Heart right ventricle (tissue), 16 donors: ENCODE results near the gene CDKL1. TPM values are rescaled to one million over a fixed set of nuclear protein-coding genes. Genes with fewer than 3 reads are reported as not detected.
A peak's percentile ranks its signal among the peaks of the same experiment; 100 is the strongest.

Experiments
- ATAC-seq, 8 donors: fragments of 200-7000 bp; cut with Tn5 transposase; one replicate each; pipeline ENCODE4 v1.9.1; 2020; ENCODE audit warnings: mild to moderate bottlenecking in 8 of 8, moderate library complexity in 8 of 8, moderate number of reproducible peaks in 1 of 8
- DNase-seq, 2 donors: peaks; one replicate each; pipeline ENCODE4 v3.0.0-alpha.2; 2020
- H3K27ac ChIP-seq, 10 donors: fragments of 200-600 bp; sonication (generic) in 2 of 10; one replicate each; pipeline versions ENCODE4 v1.5.0 to v1.8.0; 2020 to 2022; ENCODE audit warnings: mild to moderate bottlenecking in 3 of 10
- H3K27me3 ChIP-seq, 7 donors: fragments of 200-600 bp; one replicate each; pipeline ENCODE4 v1.8.0; 2021 to 2022; ENCODE audit warnings: mild to moderate bottlenecking in 2 of 7
- H3K36me3 ChIP-seq, 9 donors: fragments of 200-600 bp; sonication (generic) in 1 of 9; one replicate each; pipeline versions ENCODE4 v1.5.0 to v1.8.0; 2020 to 2022; ENCODE audit warnings: mild to moderate bottlenecking in 2 of 9
- H3K4me1 ChIP-seq, 9 donors: fragments of 200-600 bp; sonication (generic) in 1 of 9; one replicate each; pipeline versions ENCODE4 v1.5.0 to v1.8.0; 2020 to 2022; ENCODE audit warnings: mild to moderate bottlenecking in 4 of 9
- H3K4me3 ChIP-seq, 10 donors: fragments of 200-600 bp; sonication (generic) in 2 of 10; one replicate each; pipeline versions ENCODE4 v1.5.0 to v1.8.0; 2020 to 2022; ENCODE audit warnings: mild to moderate bottlenecking in 7 of 10, moderate library complexity in 2 of 10
- H3K9me3 ChIP-seq, 11 donors: fragments of 200-600 bp in 10 of 11; sonication (generic) in 2 of 11; one replicate each; pipeline versions ENCODE4 v1.5.0 to v1.8.0; 2013 to 2022; ENCODE audit warnings: mild to moderate bottlenecking in 2 of 11, control low read depth in 1 of 11, moderate library complexity in 1 of 11
- WGBS, 2 donors: extraction: QIAGEN DNeasy Blood & Tissue Kit; methylation state at CpG; one replicate each; pipeline ENCODE4 v1.1.7; 2013; ENCODE audit warnings: inconsistent platforms in 1 of 2; 5-methylcytosine and 5-hydroxymethylcytosine counted together
- intact Hi-C, 10 donors: fragments of 100-400 bp; cut with DNase I; formaldehyde crosslinking; loops; one replicate each; pipeline versions ENCODE4 v1.11.1 to v1.14.2; 2022
- polyA plus RNA-seq, 2 donors: library from polyadenylated mRNA; stranded (reverse); fragments of 200-250 nt; gene quantifications; one replicate each; pipeline ENCODE4 v1.2.3, GENCODE V29; 2013
- total RNA-seq, 10 donors: library from RNA; stranded (reverse); fragmentation: NEBNext Ultra II Directional in 3 of 10; extraction: Animal tissue kit (Norgen Biotek cat#: 25700) in 3 of 10; gene quantifications; one replicate each; pipeline versions ENCODE4 v1.2.1 to v1.2.4, GENCODE V29; 2021 to 2023
- TF ChIP-seq, protein P1 (sequence below), 9 donors: fragments of 200-600 bp; sonication (generic) in 2 of 9; IDR thresholded peaks; one replicate each; pipeline versions ENCODE4 v1.5.0 to v1.8.0; 2021 to 2022; ENCODE audit warnings: antibody characterized with exemption in 9 of 9, mild to moderate bottlenecking in 5 of 9, moderate library complexity in 1 of 9
- donor health status: Arrhythmogenic right ventricular cardiomyopathy.
- donor health status: ischemic (EF 13 %, LVEDD 7.1; RV severe dilation, severe dysfunction).
- donor health status: healthy with polysubstance abuse.
- donor health status: DM: no; HTN: yes; CAD: no.
- donor health status: DM: no; HTN: no; CAD: no.
- donor health status: ischemic (EF 25% LVEDD 6.9; RV normal size, moderate dysfunction).
- donor health status: ischemic (EF 25% LVEDD 5.7; RV mildly dilated, moderate dysfunction).
- donor health status: healthy.
- donor health status: DM: yes; HTN: yes; CAD: no.
- donor health status: Ischemic cardiomyopathy.
- donor health status: ischemic (EF 35%, LVEDD 5.7; RV mildly dilated, moderate dysfunction).
- donor health status: nonischemic (EF 11% LVEDD 7.7; RV severe dilation, severe dysfunction).
- donor health status: DM: yes; HTN: yes; CAD: no.
- donor health status: PGD.
- donor health status: ischemic (EF 29% LVEDD 5.4; RV normal size, mild dysfunction).
- donor health status: nonischemic (EF 23%, LVEDD 6.1; RV moderate dilation, normal function).

CDKL1 gene
- total and polyA plus RNA-seq, 12 donors: 0.71 to 6.0 (median 2.1) TPM

DNA sequence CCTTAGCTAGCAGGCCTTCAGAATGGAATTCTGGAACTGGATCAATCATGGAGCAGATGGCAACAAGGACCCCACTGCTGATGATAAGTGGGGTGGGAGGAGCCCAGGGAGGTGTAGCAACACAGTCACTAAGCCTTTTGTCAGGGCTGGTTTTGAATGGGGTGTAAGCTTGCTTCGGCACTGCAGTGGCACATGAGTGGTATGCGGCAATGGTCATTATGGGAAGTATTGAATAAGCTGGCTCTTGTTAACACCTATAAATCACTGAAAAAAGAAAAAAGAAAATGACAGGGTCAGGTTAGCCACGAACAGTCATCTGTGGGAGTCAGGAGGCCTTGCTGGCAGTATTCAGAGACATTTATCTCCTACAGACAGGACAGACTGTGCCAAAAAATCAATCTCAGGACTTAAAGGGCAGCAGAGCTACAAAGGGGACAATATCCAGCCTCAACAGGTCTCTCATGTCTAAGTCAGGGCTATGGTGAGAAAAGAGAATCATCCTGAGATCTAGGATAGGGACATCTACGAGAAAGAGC, 19.1 kb downstream of the CDKL1 start:
- intact Hi-C loops: no loop called here

DNA sequence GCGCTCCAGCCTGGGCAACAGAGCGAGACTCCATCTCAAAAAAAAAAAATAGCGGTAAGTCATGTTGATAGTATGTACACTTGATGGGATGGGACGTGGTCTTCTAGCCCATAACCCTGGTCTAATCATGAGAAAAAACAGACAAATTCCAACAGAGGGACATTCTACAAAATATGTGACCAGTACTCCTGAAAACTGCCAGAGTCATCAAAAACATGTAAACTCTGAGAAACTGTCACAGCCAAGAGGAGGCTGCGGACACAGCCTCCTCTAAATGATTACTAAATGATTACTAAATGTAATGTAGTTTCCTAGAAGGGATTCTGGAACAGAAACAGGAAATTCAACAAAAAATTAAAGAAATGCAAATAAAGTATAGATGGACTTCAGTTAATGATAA, 20.9 kb downstream of the CDKL1 start:
- no peaks in the 10 kb centered on the region for H3K36me3 ChIP-seq
- no peak for DNase-seq
- WGBS, 2 donors: 85 to 95% methylated on average over 5 of the region's 5 CpGs
- peaks cover 0 to 6% (median 0%) of the 10 kb centered on the region in 9 donors for H3K4me1 ChIP-seq
- TF ChIP-seq, protein P1, sequence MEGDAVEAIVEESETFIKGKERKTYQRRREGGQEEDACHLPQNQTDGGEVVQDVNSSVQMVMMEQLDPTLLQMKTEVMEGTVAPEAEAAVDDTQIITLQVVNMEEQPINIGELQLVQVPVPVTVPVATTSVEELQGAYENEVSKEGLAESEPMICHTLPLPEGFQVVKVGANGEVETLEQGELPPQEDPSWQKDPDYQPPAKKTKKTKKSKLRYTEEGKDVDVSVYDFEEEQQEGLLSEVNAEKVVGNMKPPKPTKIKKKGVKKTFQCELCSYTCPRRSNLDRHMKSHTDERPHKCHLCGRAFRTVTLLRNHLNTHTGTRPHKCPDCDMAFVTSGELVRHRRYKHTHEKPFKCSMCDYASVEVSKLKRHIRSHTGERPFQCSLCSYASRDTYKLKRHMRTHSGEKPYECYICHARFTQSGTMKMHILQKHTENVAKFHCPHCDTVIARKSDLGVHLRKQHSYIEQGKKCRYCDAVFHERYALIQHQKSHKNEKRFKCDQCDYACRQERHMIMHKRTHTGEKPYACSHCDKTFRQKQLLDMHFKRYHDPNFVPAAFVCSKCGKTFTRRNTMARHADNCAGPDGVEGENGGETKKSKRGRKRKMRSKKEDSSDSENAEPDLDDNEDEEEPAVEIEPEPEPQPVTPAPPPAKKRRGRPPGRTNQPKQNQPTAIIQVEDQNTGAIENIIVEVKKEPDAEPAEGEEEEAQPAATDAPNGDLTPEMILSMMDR (IDR thresholded peaks at IDR 0.05): no peak
- H3K27ac ChIP-seq: no peak overlapping the region
- no peak for ATAC-seq
- intact Hi-C loops: no loop called here
- no peak overlapping the region for H3K4me3 ChIP-seq
- H3K9me3 ChIP-seq: no peaks in the 10 kb centered on the region
- no peaks in the 10 kb centered on the region for H3K27me3 ChIP-seq

More for the DNA sequence above, 19.1 kb downstream of the CDKL1 start:
- DNase-seq (no peak), ATAC-seq (peak in 1 of 8 donors; percentile 44)
- 73 to 78% methylated on average over 4 of the region's 4 CpGs for whole genome bisulfite sequencing, 2 donors
- H3K27ac ChIP-seq: no peak overlapping the region
- peaks cover 0 to 6% (median 0%) of the 10 kb centered on the region in 9 donors for H3K4me1 ChIP-seq
- TF ChIP-seq, protein P1 (IDR thresholded peaks at IDR 0.05): no peak
- no peaks in the 10 kb centered on the region for H3K9me3 ChIP-seq
- no peak overlapping the region for H3K4me3 ChIP-seq
- no peaks in the 10 kb centered on the region for H3K27me3 ChIP-seq
- H3K36me3 ChIP-seq: no peaks in the 10 kb centered on the region

DNA sequence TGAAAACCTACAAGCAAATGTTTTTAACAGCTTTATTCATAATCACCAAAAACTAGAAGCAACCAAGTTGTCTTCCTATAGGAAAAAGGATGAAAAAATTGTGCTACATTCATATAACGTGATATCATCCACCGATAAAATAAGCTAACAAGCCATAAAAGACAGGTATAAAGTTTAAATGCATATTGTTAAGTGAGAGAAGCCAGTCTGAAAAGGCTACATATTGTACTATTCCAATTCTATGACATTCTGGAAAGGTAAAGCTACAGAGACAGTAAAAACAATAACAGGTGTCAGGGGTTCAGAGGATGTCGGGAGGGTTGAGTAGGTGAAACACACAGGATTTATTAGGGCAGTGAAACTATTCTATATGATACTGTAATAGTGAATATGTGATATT, 22.7 kb downstream of the CDKL1 start:
- ATAC-seq (no peak), DNase-seq (no peak)
- WGBS, 2 donors: 83 to 99% methylated on average over 3 of the region's 3 CpGs
- H3K4me1 ChIP-seq: peaks cover 0 to 6% (median 0%) of the 10 kb centered on the region in 9 donors
- no peaks in the 10 kb centered on the region for H3K36me3 ChIP-seq
- H3K4me3 ChIP-seq: no peak overlapping the region
- intact Hi-C loops: no loop called here
- TF ChIP-seq, protein P1 (IDR thresholded peaks at IDR 0.05): no peak
- no peak overlapping the region for H3K27ac ChIP-seq
- H3K9me3 ChIP-seq: no peaks in the 10 kb centered on the region
- H3K27me3 ChIP-seq: no peaks in the 10 kb centered on the region

DNA sequence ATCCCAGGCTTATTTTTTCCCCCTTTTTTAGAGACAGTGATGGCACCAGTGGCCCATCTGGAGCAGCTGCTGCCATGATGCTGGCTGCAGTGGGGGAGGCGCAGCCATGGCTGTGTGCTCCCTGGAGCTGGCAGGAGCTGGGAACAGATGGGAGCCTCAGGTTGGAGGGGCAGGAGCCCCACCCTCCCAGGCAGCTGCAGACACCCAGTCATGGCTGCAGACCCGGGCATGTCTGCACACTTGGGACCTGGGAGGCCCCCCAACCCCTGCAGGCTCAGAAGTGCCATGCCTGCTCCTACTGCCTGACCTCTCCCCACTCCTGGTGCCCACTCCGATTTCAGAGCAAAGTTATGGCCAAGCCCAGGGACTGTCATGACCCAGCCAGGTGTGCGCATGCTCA, 25.1 kb downstream of the CDKL1 start:
- DNase-seq: no peak
- 91 to 92% methylated on average over 4 of the region's 4 CpGs for WGBS, 2 donors
- ATAC-seq: peak in 1 of 8 donors; percentile 12

More for the DNA sequence above, 25.1 kb downstream of the CDKL1 start:
- H3K4me3 ChIP-seq: no peak overlapping the region
- no peaks in the 10 kb centered on the region for H3K36me3 ChIP-seq
- no peak overlapping the region for H3K27ac ChIP-seq
- no peaks in the 10 kb centered on the region for H3K9me3 ChIP-seq
- TF ChIP-seq, protein P1 (IDR thresholded peaks at IDR 0.05): no peak
- H3K27me3 ChIP-seq: no peaks in the 10 kb centered on the region
- intact Hi-C loops: no loop called here
- H3K4me1 ChIP-seq: peaks cover 0 to 6% (median 0%) of the 10 kb centered on the region in 9 donors
